OCI-LY3 (cell line): ENCODE results near the gene PRCC.

ENCODE experiments used
- H2AFZ ChIP-seq: fragments of 200-600, 300-600 bp; shearing (Covaris generic); 2 replicates; pipeline ENCODE4 v1.6.0; 2014; ENCODE audit warnings: antibody characterized with exemption, low read depth, low read length
- H3K27ac ChIP-seq: fragments of 200-600, 300-600 bp; sonication (generic); 2 replicates; pipeline ENCODE4 v1.5.1; 2014; ENCODE audit warnings: mild to moderate bottlenecking, low read length, moderate library complexity, mixed read lengths
- H3K27me3 ChIP-seq: fragments of 200-600, 300-600 bp; sonication (generic); 2 replicates; pipeline ENCODE4 v1.6.1; 2014; ENCODE audit warnings: low read depth, low read length, mixed read lengths
- H3K36me3 ChIP-seq: fragments of 200-600, 300-600 bp; sonication (generic); replicated peaks from 2 replicates; pipeline ENCODE3; 2014; ENCODE audit warnings: low read depth, low read length, mixed read lengths
- H3K4me1 ChIP-seq: fragments of 300-600, 200-600 bp; sonication (generic); 2 replicates; pipeline ENCODE4 v1.6.1; 2014; ENCODE audit warnings: low read length, mixed read lengths
- H3K4me2 ChIP-seq: fragments of 200-600, 300-600 bp; sonication (generic); 2 replicates; pipeline ENCODE4 v1.6.1; 2014; ENCODE audit warnings: low read length, mixed read lengths
- H3K4me3 ChIP-seq: fragments of 300-600, 200-600 bp; sonication (generic); 2 replicates; pipeline ENCODE4 v1.5.1; 2014; ENCODE audit warnings: antibody characterized with exemption, mild to moderate bottlenecking, low read length, moderate library complexity
- H3K79me2 ChIP-seq: fragments of 300-600, 200-600 bp; shearing (Covaris generic); 2 replicates; pipeline ENCODE4 v1.6.1; 2014; ENCODE audit warnings: mild to moderate bottlenecking, low read length, mixed read lengths
- H3K9ac ChIP-seq: fragments of 300-600, 200-600 bp; shearing (Covaris generic); 2 replicates; pipeline ENCODE4 v1.6.0; 2014; ENCODE audit warnings: mild to moderate bottlenecking, low read length, moderate library complexity
- H3K9me3 ChIP-seq: fragments of 200-600, 300-600 bp; shearing (Covaris generic); 2 replicates; pipeline ENCODE4 v1.6.1; 2014; ENCODE audit warnings: low read length, mixed read lengths; ENCODE audit not compliant: insufficient read depth
- H4K20me1 ChIP-seq: fragments of 200-600, 300-600 bp; sonication (generic); 2 replicates; pipeline ENCODE4 v1.6.1; 2016; ENCODE audit warnings: low read length, mixed read lengths; ENCODE audit not compliant: insufficient read depth
- CTCF ChIP-seq: fragments of 200-600, 300-600 bp; sonication (generic); IDR thresholded peaks from 2 replicates; pipeline ENCODE4 v1.5.1; 2014; ENCODE audit warnings: antibody characterized with exemption, low read length, low read depth
- EZH2phosphoT487 ChIP-seq: fragments of 200-600 bp; shearing (Covaris generic); IDR thresholded peaks from 2 replicates; pipeline ENCODE4 v1.6.1; 2018; ENCODE audit warnings: antibody characterized with exemption, mixed run types, low read depth

Gene PRCC

GRCh38 chr1:156832434-156832833, 65.1 kb downstream of the PRCC start:
- no peaks in the 10 kb centered on the region for H3K27me3 ChIP-seq
- H3K4me1 ChIP-seq: peaks cover 41% of the 10 kb centered on the region
- no peak overlapping the region for H3K9ac ChIP-seq
- H4K20me1 ChIP-seq: no peaks in the 10 kb centered on the region
- H2AFZ ChIP-seq: no peak overlapping the region
- no peaks in the 10 kb centered on the region for H3K79me2 ChIP-seq
- TF ChIP-seq EZH2phosphoT487 (no peak), CTCF (no peak)
- no peaks in the 10 kb centered on the region for H3K9me3 ChIP-seq
- H3K36me3 ChIP-seq: no peaks in the 10 kb centered on the region
- no peak overlapping the region for H3K4me2 ChIP-seq
- H3K27ac ChIP-seq: no peak overlapping the region
- no peak overlapping the region for H3K4me3 ChIP-seq

GRCh38 chr1:156833603-156834002, 66.3 kb downstream of the PRCC start:
- H3K79me2 ChIP-seq: no peaks in the 10 kb centered on the region
- H3K4me2 ChIP-seq: peak overlapping the region; percentile 17; the same call in 1 of the 2 replicates
- TF ChIP-seq CTCF: no peak
- H3K27me3 ChIP-seq: no peaks in the 10 kb centered on the region
- H3K4me3 ChIP-seq: no peak overlapping the region
- H2AFZ ChIP-seq: no peak overlapping the region
- no peak overlapping the region for H3K9ac ChIP-seq
- H3K36me3 ChIP-seq: no peaks in the 10 kb centered on the region
- no peaks in the 10 kb centered on the region for H4K20me1 ChIP-seq
- peaks cover 47% of the 10 kb centered on the region for H3K4me1 ChIP-seq
- no peak overlapping the region for H3K27ac ChIP-seq
- H3K9me3 ChIP-seq: no peaks in the 10 kb centered on the region

GRCh38 chr1:156834322-156834721, 67.0 kb downstream of the PRCC start:
- Histone ChIP-seq H3K4me3 (no peak overlapping the region), H3K9ac (no peak overlapping the region), H2AFZ (no peak overlapping the region), H3K4me2 (peak overlapping the region; percentile 17; the same call in 1 of the 2 replicates), H3K79me2 (no peaks in the 10 kb centered on the region), H4K20me1 (no peaks in the 10 kb centered on the region), H3K9me3 (no peaks in the 10 kb centered on the region), H3K36me3 (no peaks in the 10 kb centered on the region), H3K4me1 (peaks cover 54% of the 10 kb centered on the region), H3K27ac (no peak overlapping the region), H3K27me3 (no peaks in the 10 kb centered on the region)
- TF ChIP-seq EZH2phosphoT487: no peak
- TF ChIP-seq CTCF: no peak

- Histone ChIP-seq H4K20me1 (no peaks in the 10 kb centered on the region), H3K9me3 (no peaks in the 10 kb centered on the region), H3K27ac (peak overlapping the region; percentile 53; the same call in 1 of the 2 replicates), H3K79me2 (no peaks in the 10 kb centered on the region), H3K4me3 (peak overlapping the region; percentile 43; the same call in 1 of the 2 replicates), H3K9ac (peak overlapping the region; percentile 25; the same call in 1 of the 2 replicates), H3K27me3 (no peaks in the 10 kb centered on the region), H3K4me1 (peaks cover 65% of the 10 kb centered on the region), H3K36me3 (no peaks in the 10 kb centered on the region), H3K4me2 (peak overlapping the region; percentile 80), H2AFZ (no peak overlapping the region)
- no peak for TF ChIP-seq EZH2phosphoT487
- no peak for TF ChIP-seq CTCF
Measured at GRCh38 chr1:156836041-156836654, 68.8 kb downstream of the PRCC start.
